Activated CD4-positive, alpha-beta T cell treated with anti-CD3 and anti-CD28 coated beads, Interleukin-2, amount 50 U/mL, for 24 hours (primary cell): ENCODE results near the gene FGF14.

ENCODE experiments used
- DNase-seq, 2 donors: peaks; one replicate each; pipeline ENCODE4 v3.0.0-alpha.2; 2020; ENCODE audit warnings: low read depth in 1 of 2, low spot score in 1 of 2

Gene FGF14

GRCh38 chr13:101996954-101997353 is 404.9 kb downstream of the FGF14 start:
- no peak for DNase-seq

GRCh38 chr13:101989798-101990350 is 412.0 kb downstream of the FGF14 start:
- DNase-seq: no peak

- no peak for DNase-seq
These were observed 413.7 kb downstream of the FGF14 start for GRCh38 chr13:101988140-101988539.

- DNase-seq: no peak
These were observed 415.5 kb downstream of the FGF14 start for GRCh38 chr13:101986316-101986715.

- no peak for DNase-seq
These were observed 416.5 kb downstream of the FGF14 start for GRCh38 chr13:101985321-101985720.

- DNase-seq: no peak
These were observed 418.9 kb downstream of the FGF14 start for GRCh38 chr13:101982903-101983302.

GRCh38 chr13:101979825-101980224 is 422.0 kb downstream of the FGF14 start:
- DNase-seq: no peak

GRCh38 chr13:101978552-101979315 is 423.1 kb downstream of the FGF14 start:
- DNase-seq: no peak

GRCh38 chr13:101977475-101977874 is 424.4 kb downstream of the FGF14 start:
- no peak for DNase-seq

- DNase-seq: no peak
These were observed 429.7 kb downstream of the FGF14 start for GRCh38 chr13:101972191-101972590.

- DNase-seq: no peak
These were observed 431.5 kb downstream of the FGF14 start for GRCh38 chr13:101970341-101970740.

GRCh38 chr13:101967781-101968180 is 434.1 kb downstream of the FGF14 start:
- DNase-seq: no peak

GRCh38 chr13:101967216-101967615 is 434.6 kb downstream of the FGF14 start:
- no peak for DNase-seq

GRCh38 chr13:101965096-101965495 is 436.8 kb downstream of the FGF14 start:
- DNase-seq: no peak

- no peak for DNase-seq
These were observed 442.8 kb downstream of the FGF14 start for GRCh38 chr13:101959016-101959415.

GRCh38 chr13:101955764-101956163 is 446.1 kb downstream of the FGF14 start:
- no peak for DNase-seq

GRCh38 chr13:101951114-101951513 is 450.7 kb downstream of the FGF14 start:
- DNase-seq: no peak

- no peak for DNase-seq
These were observed 452.2 kb downstream of the FGF14 start for GRCh38 chr13:101949681-101950080.

GRCh38 chr13:101946401-101946800 is 455.4 kb downstream of the FGF14 start:
- no peak for DNase-seq

- DNase-seq: no peak
These were observed 456.4 kb downstream of the FGF14 start for GRCh38 chr13:101945435-101945834.

GRCh38 chr13:101944521-101944920 is 457.3 kb downstream of the FGF14 start:
- DNase-seq: no peak

- DNase-seq: no peak
These were observed 459.2 kb downstream of the FGF14 start for GRCh38 chr13:101942535-101943157.
